ENCODE results near the gene IPO7.
"Not testable (repeated sequence)": the region's sequence is repeated elsewhere in the genome, so short reads cannot be mapped to it uniquely, and the experiment has no call there.

The IPO7 gene

DNA sequence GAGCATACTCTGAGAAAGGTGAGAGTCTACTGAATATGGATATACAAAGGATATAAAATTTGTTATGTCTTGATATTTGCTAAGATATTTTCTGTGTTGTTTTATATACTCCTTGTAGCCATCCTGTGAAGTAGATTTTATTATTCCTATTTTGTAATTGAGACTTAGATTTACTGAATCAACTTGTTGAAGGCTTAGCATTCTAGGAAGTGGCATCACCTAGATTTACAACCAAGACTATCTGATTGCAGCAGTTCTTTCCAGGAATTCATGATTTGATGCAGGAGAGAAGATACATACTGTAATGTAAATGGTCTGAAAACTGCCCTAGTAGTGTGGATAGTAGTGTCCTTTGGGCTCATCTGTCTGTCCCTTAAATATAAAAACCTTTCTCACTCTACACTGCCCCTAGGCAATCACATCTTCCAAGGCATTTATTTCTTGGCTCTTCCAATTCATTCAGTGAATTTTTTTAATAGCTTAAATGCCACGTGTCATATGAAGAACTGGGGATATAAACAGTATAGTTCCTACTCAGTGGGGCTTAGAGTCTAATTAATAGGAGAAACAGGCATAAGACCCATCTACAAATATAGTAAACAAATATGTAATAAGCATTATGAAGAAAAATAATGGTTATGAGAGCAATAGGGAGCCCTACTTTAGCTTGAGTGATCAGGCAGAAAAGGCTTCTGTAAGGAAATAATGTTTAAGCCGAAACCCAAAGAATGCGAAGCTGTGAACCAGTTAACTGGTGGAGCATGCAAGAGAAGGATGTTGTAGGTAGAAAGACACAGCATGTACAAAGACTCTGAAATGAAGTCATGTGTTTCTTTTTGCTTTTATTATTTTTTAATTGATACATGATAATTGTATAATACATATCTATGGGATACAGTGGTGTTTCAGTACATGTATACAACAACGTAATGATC lies 13.6 kb downstream of the IPO7 start:
- TF ChIP-seq TAF1 (IDR thresholded peaks at IDR 0.05; ENCODE audit: low read depth, low read length) (no peak), PAX5 (IDR thresholded peaks at IDR 0.05; ENCODE audit: insufficient read depth, low read length, severe bottlenecking) (no peak), POU2F2 (IDR thresholded peaks at IDR 0.05; ENCODE audit: low read depth, low read length) (no peak), POLR2AphosphoS5 (IDR thresholded peaks at IDR 0.05; ENCODE audit: low read depth, low read length) (no peak), SPI1 (IDR thresholded peaks at IDR 0.05; ENCODE audit: low read depth, low read length) (no peak), POLR2A (IDR thresholded peaks at IDR 0.05; ENCODE audit: low read depth, low read length) (no peak)
- DNase-seq (ENCODE audit: insufficient read length, low spot score) (no peak), FAIRE-seq (peak; percentile 41)

DNA sequence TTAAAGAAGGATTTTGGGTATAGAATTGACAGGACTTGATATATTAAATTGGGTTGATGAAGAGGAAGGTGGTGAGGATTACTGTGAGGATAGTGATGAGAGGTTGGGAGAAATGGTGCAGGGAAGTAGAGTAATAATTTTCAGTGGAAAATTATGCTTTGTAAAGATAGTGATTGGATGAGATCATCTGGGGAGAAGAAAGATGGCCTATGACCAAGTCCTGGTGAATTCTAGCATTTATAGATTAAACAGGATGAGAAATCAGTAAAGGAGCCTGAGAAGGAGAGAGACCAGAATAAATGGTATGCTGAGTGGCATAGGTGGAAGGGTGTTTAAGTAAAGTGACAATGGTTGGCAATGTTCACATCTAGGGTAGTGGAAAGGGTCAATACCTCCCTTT lies 15.0 kb downstream of the IPO7 start:
- DNase-seq (ENCODE audit: insufficient read length, low spot score) (no peak), FAIRE-seq (no peak)
- no peak for TF ChIP-seq PAX5 (IDR thresholded peaks at IDR 0.05; ENCODE audit: insufficient read depth, low read length, severe bottlenecking)
- TF ChIP-seq SPI1 (IDR thresholded peaks at IDR 0.05; ENCODE audit: low read depth, low read length) = no peak
- TF ChIP-seq POLR2AphosphoS5 (IDR thresholded peaks at IDR 0.05; ENCODE audit: low read depth, low read length) = no peak
- no peak for TF ChIP-seq TAF1 (IDR thresholded peaks at IDR 0.05; ENCODE audit: low read depth, low read length)
- TF ChIP-seq POU2F2 (IDR thresholded peaks at IDR 0.05; ENCODE audit: low read depth, low read length) = no peak
- TF ChIP-seq POLR2A (IDR thresholded peaks at IDR 0.05; ENCODE audit: low read depth, low read length) = no peak

DNA sequence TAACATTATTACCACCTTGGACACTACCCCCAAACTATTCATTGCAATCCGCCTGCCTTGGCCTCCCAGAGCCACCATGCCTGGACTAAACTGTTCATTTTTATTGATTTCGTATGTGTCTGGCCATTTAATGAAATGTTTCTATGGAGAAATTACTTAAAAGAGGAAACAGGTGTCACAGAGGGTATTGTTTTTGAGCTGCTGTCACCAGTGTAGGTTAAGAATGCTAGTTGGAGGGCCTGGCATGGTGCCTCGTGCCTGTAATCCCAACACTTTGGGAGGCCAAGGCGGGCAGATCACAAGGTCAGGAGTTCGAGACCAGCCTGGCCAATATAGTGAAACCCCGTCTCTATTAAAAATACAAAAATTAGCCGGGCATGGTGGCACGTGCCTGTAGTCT lies 17.4 kb downstream of the IPO7 start:
- DNase-seq (ENCODE audit: insufficient read length, low spot score); FAIRE-seq: not testable (repeated sequence)

DNA sequence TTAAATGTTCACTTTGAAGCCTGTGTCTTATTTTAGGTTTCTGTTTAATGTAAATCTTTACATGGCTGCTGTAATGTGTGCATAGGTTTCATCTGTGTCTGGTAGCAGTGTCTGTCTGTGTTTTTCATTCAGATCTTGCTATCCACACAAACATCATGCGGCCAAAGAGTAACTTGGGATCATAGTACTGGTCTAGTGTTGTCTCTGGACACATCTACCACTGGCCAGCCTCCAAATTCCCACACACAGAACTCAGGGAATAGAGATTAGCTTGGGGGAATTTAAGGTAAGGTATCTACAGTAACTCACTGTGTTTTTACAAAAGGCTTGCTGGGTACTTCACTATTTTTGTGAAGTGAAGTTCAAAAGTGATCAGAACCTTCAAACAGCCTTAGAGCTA lies 44.3 kb downstream of the IPO7 start:
- DNase-seq (ENCODE audit: insufficient read length, low spot score) (no peak), FAIRE-seq (peak; percentile 43)
- TF ChIP-seq POU2F2 (IDR thresholded peaks at IDR 0.05; ENCODE audit: low read depth, low read length) = no peak
- no peak for TF ChIP-seq POLR2AphosphoS5 (IDR thresholded peaks at IDR 0.05; ENCODE audit: low read depth, low read length)
- no peak for TF ChIP-seq POLR2A (IDR thresholded peaks at IDR 0.05; ENCODE audit: low read depth, low read length)
- TF ChIP-seq SPI1 (IDR thresholded peaks at IDR 0.05; ENCODE audit: low read depth, low read length) = no peak
- TF ChIP-seq PAX5 (IDR thresholded peaks at IDR 0.05; ENCODE audit: insufficient read depth, low read length, severe bottlenecking) = no peak

DNA sequence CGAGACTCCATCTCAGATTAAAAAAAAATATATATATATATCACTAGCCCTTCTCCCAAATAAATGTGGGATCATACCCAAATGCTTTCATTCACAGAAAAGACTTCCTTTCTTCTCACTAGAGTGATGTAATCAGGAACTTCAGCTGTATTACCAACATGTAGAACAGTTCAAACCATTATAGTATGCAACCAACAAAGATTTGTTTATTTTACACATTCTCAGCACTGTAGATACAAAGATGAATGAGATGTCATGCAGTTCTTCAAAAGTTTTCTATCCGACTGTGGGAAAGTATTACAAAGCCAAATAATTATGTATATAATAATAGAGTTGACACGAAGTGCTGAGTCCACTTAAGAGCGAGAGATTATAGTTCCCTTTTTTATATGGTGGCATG lies 54.2 kb downstream of the IPO7 start:
- no peak for DNase-seq (ENCODE audit: insufficient read length, low spot score)
- FAIRE-seq = no peak
- no peak for TF ChIP-seq POU2F2 (IDR thresholded peaks at IDR 0.05; ENCODE audit: low read depth, low read length)
- no peak for TF ChIP-seq POLR2AphosphoS5 (IDR thresholded peaks at IDR 0.05; ENCODE audit: low read depth, low read length)
- TF ChIP-seq TAF1 (IDR thresholded peaks at IDR 0.05; ENCODE audit: low read depth, low read length) = no peak
- TF ChIP-seq PAX5 (IDR thresholded peaks at IDR 0.05; ENCODE audit: insufficient read depth, low read length, severe bottlenecking) = no peak

DNA sequence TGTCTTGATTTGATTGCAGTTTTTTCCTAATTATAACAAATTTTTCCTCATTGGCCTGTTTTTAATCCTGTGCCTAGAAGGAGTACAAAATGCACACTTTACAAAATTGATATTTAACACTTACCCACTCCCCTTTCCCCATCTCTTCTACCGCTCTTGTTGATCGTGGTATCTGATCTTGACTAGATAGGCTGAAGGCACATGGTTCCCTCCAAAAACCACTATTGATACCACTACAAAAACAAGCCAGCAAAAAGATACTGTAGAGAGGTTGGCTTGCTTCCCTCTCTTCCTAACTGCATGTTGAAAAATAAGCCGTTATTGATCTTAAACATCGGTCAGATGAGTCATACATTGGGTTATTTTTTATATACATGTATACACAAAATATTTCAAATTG lies 61.8 kb downstream of the IPO7 start:
- FAIRE-seq = no peak
- TF ChIP-seq PAX5 (IDR thresholded peaks at IDR 0.05; ENCODE audit: insufficient read depth, low read length, severe bottlenecking) (no peak), TAF1 (IDR thresholded peaks at IDR 0.05; ENCODE audit: low read depth, low read length) (no peak), SPI1 (IDR thresholded peaks at IDR 0.05; ENCODE audit: low read depth, low read length) (no peak), POLR2A (IDR thresholded peaks at IDR 0.05; ENCODE audit: low read depth, low read length) (no peak), POU2F2 (IDR thresholded peaks at IDR 0.05; ENCODE audit: low read depth, low read length) (no peak), POLR2AphosphoS5 (IDR thresholded peaks at IDR 0.05; ENCODE audit: low read depth, low read length) (no peak)

DNA sequence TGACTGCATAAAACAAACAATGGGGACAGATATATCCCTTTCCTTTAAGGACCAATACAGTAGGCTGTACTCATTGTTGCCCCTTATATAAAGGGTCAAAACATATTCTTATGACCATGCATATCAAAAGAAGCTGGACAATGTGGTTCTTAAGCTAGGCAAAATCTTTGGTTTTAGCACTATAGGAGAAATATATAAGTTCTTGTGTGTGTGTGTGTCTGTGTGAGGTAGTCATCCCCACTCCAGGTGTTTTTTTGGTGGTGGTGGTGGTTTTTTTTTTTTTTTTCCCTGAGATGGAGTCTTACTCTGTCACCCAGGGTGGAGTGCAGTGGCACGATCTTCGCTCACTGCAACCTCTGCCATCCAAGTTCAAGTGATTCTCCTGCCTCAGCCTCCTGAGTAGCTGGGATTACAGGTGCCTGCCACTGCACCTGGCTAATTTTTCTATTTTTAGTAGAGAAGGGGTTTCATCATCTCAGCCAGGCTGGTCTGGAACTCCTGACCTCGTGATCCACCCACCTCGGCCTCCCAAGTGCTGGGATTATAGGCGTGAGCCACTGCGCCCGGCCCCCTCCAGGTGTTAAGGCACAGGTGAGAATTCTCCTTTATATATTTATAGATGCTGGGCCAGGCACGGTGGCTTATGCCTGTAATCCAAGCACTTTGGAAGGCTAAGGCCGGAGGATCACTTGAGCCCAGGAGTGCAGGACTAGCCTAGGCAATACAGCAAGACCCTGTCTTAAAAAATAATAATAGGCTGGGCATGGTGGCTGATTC lies 64.3 kb downstream of the IPO7 start:
- DNase-seq (ENCODE audit: insufficient read length, low spot score) (no peak), FAIRE-seq (no peak)
- no peak for TF ChIP-seq POLR2A (IDR thresholded peaks at IDR 0.05; ENCODE audit: low read depth, low read length)
- no peak for TF ChIP-seq POU2F2 (IDR thresholded peaks at IDR 0.05; ENCODE audit: low read depth, low read length)
- TF ChIP-seq PAX5 (IDR thresholded peaks at IDR 0.05; ENCODE audit: insufficient read depth, low read length, severe bottlenecking) = no peak
- TF ChIP-seq POLR2AphosphoS5 (IDR thresholded peaks at IDR 0.05; ENCODE audit: low read depth, low read length) = no peak
- TF ChIP-seq TAF1 (IDR thresholded peaks at IDR 0.05; ENCODE audit: low read depth, low read length) = no peak
- no peak for TF ChIP-seq SPI1 (IDR thresholded peaks at IDR 0.05; ENCODE audit: low read depth, low read length)

More for the DNA sequence above, 61.8 kb downstream of the IPO7 start:
- no peak for DNase-seq (ENCODE audit: insufficient read length, low spot score)

DNA sequence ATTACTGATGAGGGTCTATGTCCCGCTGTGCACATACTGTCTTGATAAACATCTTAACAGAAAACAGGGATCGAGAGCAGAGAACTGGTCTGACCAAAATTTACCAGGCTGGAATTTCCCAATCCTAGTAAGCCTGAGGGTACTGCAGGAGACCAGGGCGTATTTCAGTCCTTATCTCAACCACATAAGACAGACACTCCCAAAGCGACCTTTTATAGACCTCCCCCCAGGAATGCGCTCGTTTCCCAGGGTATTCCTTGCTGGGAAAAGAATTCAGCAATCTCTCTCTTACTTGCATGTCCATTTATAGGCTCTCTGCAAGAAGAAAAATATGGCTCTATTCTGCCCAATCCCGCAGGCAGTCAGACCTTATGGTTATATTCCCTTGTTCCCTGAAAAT lies 67.6 kb downstream of the IPO7 start:
- not testable (repeated sequence) for DNase-seq (ENCODE audit: insufficient read length, low spot score); FAIRE-seq

DNA sequence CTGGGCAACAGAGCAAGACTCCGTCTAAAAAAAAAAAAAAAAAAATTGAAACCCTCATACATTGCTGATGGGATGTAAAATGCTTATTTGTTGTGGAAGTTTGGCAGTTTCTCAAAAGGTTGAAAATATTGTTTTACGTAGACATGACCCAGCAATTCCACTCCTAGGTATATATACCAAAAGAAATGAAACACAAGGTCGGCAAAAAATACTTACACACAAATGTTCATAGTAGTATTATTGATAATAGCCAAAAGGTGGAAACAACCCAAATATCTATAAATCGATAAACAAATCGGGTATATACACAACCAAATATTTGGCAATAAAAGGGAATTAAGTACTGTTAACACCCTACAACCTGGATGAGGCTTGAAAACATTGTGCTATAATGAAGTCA lies 71.3 kb downstream of the IPO7 start:
- no peak for DNase-seq (ENCODE audit: insufficient read length, low spot score)
- TF ChIP-seq POLR2A (IDR thresholded peaks at IDR 0.05; ENCODE audit: low read depth, low read length) (no peak), POU2F2 (IDR thresholded peaks at IDR 0.05; ENCODE audit: low read depth, low read length) (no peak), TAF1 (IDR thresholded peaks at IDR 0.05; ENCODE audit: low read depth, low read length) (no peak), SPI1 (IDR thresholded peaks at IDR 0.05; ENCODE audit: low read depth, low read length) (no peak), PAX5 (IDR thresholded peaks at IDR 0.05; ENCODE audit: insufficient read depth, low read length, severe bottlenecking) (no peak), POLR2AphosphoS5 (IDR thresholded peaks at IDR 0.05; ENCODE audit: low read depth, low read length) (no peak)
- no peak for FAIRE-seq
